CD4-positive, alpha-beta T cell treated with Interleukin-21 for 1 hour (primary cell): ENCODE results near the gene DYNC1H1.
A peak's percentile ranks its signal among the peaks of the same experiment; 100 is the strongest.
"Not testable (repeated sequence)": the region's sequence is repeated elsewhere in the genome, so short reads cannot be mapped to it uniquely, and the experiment has no call there.

ENCODE experiments used
- DNase-seq: peaks from one replicate; pipeline ENCODE4 v3.0.0-alpha.2; 2020

Gene DYNC1H1

DNA sequence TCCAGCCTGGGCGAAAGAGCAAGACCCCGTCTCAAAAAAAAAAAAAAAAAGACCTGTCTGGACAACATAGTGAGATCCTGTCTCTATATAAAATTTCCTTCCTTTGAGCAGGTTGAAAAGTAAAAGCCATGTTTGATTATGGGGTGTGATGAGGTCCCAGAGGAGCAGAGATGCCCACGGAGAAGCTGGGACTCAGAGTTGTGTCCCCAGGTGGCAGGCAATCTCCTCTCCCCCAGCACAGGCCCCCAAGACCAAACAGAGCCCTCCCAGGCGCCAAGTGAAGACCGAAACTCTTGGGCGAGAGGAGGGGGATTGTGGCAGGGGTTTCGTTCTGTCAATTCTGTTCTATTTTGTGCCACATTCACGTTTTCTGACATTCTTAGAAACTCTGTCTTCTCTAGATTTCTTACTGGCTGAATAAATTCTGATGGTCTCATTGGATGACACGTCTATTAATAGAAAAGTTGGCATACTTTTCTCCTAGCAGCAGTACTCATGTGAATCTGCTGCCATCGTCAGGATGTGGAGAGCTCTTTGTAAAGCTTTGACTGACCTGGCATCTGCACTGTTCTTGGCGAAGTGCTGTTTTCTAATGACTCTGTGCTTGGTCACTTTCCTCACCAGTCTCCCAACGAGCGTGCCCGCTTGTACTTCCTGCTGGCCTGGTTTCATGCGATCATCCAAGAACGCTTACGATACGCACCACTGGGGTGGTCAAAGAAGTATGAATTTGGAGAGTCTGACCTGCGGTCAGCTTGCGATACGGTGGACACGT, 79.1 kb downstream of the DYNC1H1 start:
- no peak for DNase-seq

DNA sequence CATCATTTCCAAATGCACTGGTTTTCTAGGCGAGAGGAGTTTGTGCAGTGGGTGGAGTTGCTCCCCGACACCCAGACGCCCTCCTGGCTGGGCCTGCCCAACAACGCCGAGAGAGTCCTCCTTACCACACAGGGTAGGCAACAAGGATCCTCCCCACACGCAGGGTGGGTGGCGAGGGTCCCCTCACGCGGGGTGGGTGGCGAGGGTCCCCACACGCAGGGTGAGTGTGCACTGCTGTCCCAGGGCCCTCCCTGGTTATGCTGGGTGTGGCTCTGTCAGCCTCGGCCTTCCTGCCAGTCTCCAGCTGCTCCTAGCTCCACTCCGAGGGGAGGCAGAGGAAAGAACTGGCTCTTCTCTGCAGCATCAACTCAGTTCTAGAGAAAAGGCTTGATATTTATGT, 80.2 kb downstream of the DYNC1H1 start:
- DNase-seq: no peak

DNA sequence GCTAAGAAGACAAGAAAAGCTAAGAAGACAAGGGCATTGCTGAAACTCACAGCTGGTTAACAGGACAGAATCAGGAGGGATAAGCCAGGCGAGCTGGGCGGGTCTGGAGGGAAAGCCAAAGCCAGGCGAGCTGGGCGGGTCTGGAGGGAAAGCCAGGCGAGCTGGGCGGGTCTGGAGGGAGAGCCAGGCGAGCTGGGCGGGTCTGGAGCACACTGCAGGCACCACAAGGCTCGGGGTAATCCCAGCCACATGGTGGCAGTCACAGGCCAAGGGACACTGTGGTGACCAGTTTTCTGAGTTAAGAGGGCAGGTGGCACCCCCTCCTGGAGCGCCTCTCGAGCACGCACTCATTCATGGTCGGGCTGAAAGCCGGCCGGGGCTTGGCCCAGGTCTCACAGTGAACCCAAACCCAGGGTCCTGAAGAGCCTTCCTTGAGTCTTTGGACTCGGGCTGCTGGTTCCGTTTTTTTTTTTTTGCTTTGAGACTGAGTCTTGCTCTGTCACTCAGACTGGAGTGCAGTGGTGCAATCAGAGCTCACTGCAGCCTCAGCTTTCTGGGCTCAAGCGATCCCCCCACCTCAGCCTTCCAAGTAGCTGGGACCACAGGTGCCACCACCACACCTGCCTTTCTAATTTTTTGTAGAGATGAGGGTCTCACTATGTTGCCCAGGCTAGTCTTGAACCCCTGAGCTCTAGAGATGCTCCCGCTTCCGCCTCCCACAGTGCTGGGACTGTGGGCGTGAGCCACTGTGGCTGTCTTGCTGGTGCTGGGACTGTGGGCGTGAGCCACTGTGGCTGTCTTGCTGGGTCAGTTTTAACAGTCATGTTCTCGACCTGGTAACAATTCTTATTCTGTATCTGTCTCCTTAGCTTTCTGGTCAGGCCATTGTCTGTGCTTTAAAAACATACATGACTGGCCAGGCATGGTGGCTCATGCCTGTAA, 82.2 kb downstream of the DYNC1H1 start:
- no peak for DNase-seq

DNA sequence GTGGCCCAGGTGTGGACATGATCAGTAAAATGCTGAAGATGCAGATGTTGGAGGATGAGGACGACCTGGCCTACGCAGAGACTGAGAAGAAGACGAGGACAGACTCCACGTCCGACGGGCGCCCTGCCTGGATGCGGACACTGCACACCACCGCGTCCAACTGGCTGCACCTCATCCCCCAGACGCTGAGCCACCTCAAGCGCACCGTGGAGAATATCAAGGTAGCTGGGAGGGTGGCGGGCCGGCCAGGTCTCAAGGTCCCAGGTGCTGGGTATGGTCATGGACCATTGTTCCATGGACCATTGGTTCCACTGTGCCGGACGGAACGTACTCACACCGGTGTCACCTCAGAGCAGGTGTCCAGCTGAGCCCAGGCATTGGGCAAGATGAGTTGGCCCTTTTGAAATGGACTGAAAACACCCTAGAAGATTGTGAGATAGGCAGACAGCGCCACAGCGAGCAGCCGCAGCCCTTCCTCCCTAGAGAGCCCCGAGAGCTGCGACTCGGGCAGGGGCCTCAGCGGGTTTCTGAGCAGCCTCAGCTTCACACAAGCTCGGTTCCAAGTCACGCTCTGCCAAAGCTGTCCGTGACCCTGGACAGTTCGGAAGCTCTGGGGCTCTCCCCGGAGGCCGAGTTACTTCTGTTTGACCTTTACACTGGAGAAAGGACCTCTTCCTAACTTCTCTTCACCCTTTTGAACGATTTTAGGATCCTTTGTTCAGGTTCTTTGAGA, 83.6 kb downstream of the DYNC1H1 start:
- DNase-seq: no peak

DNA sequence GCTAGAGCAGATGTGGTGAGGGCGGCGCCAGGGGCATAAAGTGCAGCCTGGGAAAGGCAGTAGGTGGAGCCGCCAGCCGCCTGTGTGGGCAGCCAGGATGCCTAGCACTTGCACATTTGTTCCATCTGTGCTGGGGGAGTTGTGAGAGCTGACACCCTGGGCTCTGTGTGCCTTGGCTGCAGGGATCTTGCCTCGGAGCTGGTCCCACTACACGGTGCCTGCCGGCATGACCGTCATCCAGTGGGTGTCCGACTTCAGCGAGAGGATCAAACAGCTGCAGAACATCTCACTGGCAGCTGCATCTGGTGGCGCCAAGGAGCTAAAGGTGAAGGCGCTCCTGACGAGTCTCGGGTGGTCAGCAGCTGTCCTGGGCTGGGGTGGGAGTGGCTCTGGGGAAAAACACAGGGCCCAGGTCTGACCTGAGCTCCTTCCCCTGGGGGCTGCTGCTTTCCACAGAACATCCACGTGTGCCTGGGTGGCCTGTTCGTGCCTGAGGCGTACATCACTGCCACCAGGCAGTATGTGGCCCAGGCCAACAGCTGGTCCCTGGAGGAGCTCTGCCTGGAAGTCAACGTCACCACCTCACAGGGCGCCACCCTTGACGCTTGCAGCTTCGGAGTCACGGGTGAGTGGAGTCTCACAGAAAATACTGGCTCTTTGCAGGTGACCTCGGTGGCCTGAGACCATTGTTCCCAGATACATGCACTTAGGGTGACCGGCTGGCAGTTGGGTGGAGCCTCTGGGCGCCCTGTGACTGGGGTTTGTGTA, 85.1 kb downstream of the DYNC1H1 start:
- no peak for DNase-seq

DNA sequence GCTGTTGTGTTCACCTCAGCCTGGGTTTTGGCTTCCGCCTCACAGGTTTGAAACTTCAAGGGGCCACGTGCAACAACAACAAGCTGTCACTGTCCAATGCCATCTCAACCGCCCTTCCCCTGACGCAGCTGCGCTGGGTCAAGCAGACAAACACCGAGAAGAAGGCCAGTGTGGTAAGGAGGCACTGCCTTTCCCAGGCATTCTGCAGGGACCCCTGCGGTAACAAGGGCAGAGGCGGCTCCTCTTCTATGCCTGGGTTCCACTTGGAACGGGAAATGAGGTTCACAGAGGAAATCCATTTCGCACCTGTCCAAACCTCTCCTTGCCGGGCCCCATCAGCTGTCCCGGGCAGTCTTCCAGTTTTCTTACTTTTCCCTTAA, 85.6 kb downstream of the DYNC1H1 start:
- no peak for DNase-seq

DNA sequence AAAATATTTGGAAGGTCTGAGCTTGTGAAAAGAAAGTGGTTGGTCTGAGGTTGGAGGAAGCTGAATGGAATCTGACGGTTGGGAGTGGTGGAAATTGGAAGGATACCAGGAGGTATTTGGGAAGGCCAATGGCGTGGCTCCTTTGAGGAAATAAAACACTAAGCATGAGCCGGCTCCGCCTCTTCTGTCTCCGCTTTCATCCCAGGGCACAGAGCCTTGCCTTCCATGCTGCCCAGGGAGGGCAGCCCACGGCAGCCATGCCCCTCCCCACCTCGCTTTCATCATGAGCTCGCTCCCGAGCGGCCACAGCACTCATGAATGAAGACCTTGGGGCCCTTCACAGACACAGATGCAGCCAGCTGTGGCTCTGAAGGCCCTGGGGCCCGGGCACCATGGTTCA, 86.3 kb downstream of the DYNC1H1 start:
- no peak for DNase-seq

DNA sequence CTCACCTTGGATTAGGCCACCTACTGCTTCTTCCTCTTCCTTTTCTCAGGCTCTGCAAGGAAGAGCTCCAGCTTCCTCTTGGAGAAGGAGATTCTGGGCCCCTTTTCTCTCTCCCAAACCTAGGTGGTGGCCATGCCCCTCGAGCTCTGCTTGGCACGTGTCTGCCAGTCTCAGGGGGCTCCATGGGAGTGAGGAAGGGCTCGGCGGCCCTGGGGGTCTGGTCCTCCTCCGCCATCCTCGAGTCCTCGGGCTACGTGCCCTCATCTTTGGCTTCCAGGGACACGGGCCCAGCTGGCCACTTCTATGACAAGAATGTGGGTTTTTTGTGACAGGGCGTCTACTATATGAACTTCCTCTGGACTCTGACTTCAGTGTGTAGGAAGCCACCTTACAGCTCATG, 88.1 kb downstream of the DYNC1H1 start:
- DNase-seq: no peak

DNA sequence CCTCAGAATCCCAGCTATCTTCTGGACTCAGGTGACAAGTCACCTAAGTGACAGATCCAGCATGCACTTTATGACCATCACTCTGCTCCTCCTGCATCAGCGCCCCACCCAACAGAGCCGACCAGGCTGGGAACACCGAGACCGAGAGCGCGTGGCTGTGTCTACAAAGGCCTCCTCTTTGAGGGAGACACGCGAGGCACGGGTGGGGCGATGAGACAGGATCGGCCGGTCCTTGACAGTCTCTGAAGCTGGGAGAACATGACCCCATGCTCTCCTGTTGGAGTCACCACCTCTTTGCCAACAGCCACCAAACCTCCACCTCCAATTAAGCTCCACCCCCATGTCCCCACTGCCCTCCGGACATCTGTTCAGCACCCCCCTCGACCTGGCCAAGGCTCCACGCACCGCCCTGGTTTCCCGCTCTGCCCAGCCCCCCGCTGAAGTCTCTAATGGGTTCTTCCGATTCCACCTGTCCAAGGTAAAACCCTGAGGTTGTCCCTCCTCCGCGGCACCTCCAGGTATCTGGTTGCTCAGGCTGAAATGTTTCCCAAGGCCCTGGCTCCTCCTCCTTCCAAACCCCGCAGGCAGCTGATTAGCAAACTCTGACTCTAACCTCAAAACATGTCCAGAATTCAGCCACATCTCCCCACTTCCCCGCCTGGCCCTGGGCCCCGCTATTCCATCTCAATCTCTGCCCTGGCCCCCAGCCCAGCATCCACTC, 91.0 kb downstream of the DYNC1H1 start:
- DNase-seq: no peak

DNA sequence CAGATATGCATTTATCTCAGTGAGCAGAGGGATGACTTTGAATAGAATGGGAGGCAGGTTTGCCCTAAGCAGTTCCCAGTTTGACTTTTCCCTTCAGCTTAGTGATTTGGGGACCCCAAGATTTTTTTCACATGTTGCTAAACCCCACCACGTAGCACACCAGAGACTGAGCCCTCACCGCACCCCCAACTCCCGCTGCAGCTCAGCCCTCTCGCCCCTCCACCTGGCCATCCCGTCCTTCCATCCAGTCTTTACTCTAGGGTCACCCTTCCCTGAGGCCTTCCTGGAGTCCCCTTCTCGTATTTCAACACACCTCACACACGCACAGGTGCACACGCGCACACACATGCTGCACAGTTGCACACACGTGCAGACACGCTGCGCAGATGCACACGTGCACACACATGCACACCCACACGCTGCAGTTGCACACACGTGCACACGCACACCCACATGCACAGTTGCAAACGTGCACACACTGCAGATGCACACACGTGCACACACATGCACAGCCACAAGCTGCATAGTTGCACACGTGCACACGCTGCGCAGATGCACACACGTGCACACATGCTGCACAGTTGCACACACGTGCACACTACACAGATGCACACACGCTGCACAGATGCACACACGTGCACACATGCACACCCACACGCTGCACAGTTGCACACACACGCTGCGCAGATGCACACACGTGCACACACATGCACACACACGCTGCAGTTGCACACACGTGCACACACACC, 92.5 kb downstream of the DYNC1H1 start:
- DNase-seq: no peak

DNA sequence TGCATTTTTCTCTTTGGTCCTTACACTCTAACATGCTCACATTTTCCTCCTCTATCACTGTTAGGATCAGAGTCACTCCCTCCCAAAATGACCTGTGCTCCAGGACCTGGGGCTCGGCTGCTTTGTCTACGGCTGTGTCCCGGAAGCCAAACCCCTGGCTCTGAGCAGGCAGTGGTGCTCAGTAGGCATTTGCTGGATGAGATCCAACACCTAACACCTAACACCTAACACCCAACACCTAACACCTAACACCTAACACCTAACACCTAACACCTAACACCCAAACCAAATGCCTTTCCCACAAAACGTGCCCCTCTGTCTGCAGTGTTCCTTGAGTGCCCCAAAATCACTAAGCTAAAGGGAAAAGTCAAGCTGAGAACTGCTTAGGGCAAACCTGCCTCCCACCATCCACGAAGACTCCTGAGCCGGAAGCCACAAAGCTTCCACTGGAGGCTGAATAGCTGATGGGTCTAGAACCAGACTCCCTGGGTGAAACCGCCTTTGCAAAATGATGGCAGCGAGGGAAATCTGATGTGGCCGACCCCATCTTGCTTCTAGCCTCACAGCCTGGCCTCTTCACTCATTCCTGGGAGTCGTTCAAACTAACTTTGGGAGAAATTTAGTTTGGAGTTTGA, 93.2 kb downstream of the DYNC1H1 start:
- DNase-seq: peak; percentile 36

DNA sequence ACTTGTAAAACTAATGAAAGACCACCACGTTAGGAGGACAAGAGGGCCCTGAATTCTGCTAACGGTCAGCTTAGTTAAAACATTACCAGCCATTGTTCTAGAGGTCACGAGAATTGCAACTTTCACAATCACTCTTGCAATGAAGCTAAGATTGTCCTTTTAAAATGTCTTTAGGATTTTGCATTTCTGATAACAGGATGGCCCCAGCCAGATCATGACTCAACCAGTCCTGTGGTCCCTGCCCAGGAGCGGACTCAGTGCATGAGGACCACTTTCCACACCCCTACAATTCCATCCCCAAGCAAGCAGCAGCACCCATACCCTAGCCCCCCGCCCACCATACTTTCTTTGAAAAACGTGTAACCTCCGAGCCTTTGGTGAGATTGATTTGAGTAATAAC, 93.8 kb downstream of the DYNC1H1 start:
- no peak for DNase-seq

DNA sequence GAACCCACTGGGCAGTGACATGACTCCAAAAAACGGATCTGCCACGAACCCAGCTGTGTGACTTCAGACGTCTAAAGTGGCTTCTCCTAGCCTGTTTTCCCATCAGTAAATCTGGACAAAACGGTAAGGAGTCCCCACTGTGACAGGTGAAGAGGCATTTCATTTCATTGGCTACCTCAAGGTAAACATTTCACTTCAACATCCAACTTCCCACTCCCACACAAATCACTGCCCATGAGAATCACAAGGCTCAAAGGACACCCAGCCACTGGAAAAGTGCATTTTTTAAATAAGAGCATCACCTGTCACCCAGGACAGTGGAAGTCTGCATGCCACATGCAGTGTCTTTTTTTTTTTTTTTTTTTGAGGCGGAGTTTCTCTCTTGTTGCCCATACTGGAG, 94.6 kb downstream of the DYNC1H1 start:
- DNase-seq: no peak

DNA sequence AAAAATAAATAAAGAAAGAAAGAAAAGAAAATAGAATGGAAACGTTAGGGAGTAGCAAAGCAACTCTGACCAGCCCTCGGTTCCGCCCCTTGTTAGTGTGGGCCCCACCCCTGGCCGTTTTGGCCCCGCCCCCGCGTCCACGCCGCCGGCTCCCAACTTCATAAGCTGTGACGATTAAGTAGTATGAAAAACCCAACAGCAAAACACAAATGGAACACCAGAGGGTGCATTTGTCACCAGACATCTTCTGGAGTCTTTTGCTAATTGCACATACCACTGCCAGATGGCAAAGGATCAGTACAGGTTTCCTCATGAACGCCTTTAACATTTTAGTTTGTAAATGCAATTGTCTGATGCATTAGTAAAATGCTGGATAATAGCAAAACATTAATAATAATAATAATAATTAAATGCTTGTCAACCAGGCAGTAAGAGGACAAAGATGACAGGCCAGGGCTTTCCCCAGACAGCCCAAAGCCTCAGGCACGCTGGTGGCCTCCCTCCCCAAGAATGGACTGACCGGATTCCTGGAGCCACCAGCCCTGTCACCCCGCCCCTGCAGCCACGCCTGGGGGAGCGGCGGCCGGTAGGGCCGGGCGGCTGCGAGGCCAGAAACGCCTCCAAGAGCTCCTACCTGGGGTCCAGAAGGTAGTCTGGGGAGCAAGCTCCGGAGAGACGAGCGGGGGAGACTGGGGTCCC, 98.9 kb downstream of the DYNC1H1 start:
- DNase-seq: peak; percentile 87

DNA sequence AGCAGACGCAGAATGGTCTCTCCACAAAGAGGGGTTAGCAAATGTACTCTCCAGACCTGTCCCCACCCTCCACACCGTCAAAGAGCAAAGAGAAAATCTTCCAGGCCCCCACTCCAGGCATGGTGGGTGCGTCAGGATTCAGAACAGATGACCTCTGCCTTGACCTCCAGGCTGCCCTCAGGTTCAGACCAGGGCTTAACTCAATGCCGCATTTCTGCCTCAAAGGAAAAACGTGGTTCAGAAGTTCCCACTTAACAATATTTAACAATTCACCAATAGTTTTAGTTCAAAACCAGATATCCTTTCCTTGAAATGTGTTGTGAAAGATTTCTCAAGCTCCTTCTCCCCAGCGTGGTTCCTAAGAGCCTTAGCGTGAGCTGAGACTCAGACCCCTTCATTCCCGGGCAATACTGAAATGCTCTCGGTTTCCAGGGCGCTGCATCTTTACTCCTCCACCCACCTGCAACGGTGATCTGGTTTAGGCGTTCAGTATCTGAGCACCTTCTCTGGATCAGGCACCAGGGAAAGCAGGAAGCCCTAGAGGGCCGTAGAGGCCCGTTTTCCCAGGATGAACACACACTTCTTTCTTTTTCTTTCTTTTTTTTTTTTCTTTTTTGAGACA, 99.5 kb downstream of the DYNC1H1 start:
- DNase-seq: no peak

DNA sequence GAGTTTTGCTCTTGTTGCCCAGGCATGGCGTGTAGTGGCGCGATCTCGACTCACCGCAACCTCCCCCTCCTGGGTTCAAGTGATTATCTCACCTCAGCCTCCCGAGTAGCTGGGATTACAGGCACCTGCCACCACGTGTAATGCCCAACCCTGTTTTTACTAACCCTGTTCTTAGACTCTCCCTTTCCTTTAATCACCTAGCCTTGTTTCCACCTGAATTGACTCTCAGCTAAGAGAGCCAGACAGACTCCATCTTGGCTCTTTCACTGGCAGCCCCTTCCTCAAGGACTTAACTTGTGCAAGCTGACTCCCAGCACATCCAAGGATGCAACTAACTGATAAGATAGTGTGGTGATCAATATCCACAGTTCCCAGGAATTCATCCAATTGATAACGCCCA, 100.2 kb downstream of the DYNC1H1 start:
- DNase-seq: not testable (repeated sequence)

DNA sequence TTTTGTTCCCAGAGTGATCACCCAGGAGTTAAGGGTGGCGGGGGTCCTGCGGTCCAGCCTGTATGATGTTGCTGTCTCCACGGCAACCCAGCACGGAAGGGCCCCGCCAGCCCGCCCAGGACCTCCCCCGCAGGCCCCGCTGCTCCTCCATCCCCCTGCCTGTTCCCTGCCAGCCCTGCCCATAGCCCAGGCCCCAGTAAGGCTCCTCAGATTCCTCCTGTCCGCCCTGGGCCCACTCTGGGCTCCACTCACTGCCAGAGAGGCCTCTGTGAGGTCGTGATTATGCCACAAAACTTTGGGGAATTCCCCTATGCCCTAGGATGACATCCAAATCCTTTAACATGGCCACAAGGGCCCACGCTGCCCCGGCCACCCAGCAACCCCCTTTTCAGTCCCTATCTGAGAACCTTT, 101.7 kb downstream of the DYNC1H1 start:
- no peak for DNase-seq

DNA sequence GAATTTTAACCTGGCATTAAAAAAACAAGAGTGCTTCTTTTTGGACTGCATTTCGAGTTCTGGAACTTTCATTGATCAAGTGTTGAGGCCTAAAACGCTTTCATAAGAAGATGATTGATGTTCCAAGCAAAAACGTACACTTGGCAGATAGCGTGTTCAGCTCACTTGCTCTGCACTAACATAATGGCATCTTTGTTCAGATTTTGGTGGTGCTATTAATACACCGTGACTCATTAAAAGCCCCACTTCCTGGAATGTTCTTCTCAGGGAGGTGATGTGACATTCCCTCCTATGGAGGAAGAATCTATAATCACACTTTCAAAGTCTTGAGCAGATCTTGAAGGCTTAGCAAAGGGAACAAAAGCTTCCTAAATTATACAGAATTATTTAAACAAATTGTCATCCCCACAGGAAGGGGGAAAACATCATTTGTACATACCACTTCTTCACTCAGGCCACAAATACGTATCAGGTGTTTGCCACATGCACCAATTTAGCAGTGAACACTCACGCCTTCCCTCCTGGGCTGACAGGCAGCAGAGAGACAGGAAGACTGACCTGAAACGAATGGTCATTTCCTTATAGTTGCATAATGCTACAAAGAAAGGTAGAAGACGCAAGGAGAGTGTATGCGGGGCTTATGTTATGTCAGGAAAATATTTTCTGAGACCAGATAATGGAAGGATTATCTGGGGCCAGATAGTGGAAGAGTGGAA, 107.1 kb downstream of the DYNC1H1 start:
- no peak for DNase-seq

DNA sequence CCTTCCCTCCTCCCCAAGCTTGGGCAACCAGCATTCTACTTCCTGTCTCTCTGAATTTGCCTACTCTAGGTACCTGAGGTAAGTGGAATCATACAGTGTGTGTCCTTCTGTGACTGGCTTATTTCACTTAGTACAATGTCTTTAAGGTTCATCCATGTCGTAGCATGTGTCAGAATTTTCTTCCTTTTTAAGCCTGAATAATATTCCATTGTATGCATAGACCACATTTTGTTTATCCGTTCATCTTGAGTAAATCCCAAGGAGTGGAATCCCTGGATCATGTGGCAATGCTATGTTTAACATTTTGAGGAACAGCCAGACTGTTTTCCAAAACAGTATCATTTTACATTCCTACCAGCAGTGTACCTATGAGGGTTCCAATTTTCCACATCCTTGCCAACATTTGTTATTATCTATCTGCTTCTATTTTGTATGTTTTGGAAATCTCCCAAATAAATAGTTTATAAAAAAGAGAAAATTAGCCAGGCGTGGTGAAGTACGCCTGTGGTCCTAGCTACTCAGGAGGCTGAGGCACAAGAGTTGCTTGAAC, 110.1 kb downstream of the DYNC1H1 start:
- DNase-seq: no peak
